HAP-1 (cell line): ENCODE measurements around the gene FOXO1.

ENCODE experiments used
- DNase-seq, 2 experiments: peaks; one replicate each; pipeline ENCODE4 v3.0.0-alpha.2; 2016 to 2020; ENCODE audit warnings: low spot score in 2 of 2
- H3K27me3 ChIP-seq: fragments of 250-450 bp; sonication (Bioruptor Pico); 2 replicates; pipeline ENCODE4 v1.5.1; 2020; ENCODE audit warnings: low read depth, mild to moderate bottlenecking, moderate library complexity
- H3K36me3 ChIP-seq: fragments of 250-450 bp; sonication (Bioruptor Pico); replicated peaks from 2 replicates; pipeline ENCODE4 v1.5.1; 2020; ENCODE audit warnings: mild to moderate bottlenecking
- H3K4me1 ChIP-seq: fragments of 250-450 bp; sonication (Bioruptor Pico); 2 replicates; pipeline ENCODE4 v1.5.1; 2020; ENCODE audit warnings: mild to moderate bottlenecking
- H3K4me3 ChIP-seq: fragments of 250-450 bp; sonication (Bioruptor Pico); 2 replicates; pipeline ENCODE4 v1.5.1; 2020; ENCODE audit warnings: mild to moderate bottlenecking, moderate library complexity
- H3K9me3 ChIP-seq: fragments of 250-450 bp; sonication (Bioruptor Pico); 2 replicates; pipeline ENCODE4 v1.5.1; 2020; ENCODE audit warnings: mild to moderate bottlenecking, moderate library complexity
- in situ Hi-C: fragments of 300-500 bp; cut with MboI; formaldehyde crosslinking; loops from 3 replicates; pipeline ENCODE4 v1.14.3; 2020; ENCODE audit warnings: low sequenced_read_pairs, inconsistent platforms, mixed read lengths

The FOXO1 gene

GRCh38 chr13:40518481-40518882 lies 148.0 kb downstream of the FOXO1 start:
- H3K27me3 ChIP-seq = no peaks in the 10 kb centered on the region
- no peaks in the 10 kb centered on the region for H3K36me3 ChIP-seq
- in situ Hi-C loops = no loop called here
- no peak for DNase-seq
- H3K9me3 ChIP-seq = no peaks in the 10 kb centered on the region
- no peak overlapping the region for H3K4me3 ChIP-seq
- 0 out of 2 replicates have a peak, but pooled peaks cover 4% of the 10 kb centered on the region for H3K4me1 ChIP-seq

GRCh38 chr13:40517486-40518480 lies 148.7 kb downstream of the FOXO1 start:
- in situ Hi-C loops = no loop called here
- no peak overlapping the region for H3K4me3 ChIP-seq
- no peaks in the 10 kb centered on the region for H3K9me3 ChIP-seq
- no peak for DNase-seq
- H3K27me3 ChIP-seq = no peaks in the 10 kb centered on the region
- no peaks in the 10 kb centered on the region for H3K36me3 ChIP-seq
- 0 out of 2 replicates have a peak, but pooled peaks cover 4% of the 10 kb centered on the region for H3K4me1 ChIP-seq

- no peak for DNase-seq
- Histone ChIP-seq H3K36me3 (no peaks in the 10 kb centered on the region), H3K27me3 (no peaks in the 10 kb centered on the region), H3K4me1 (0 out of 2 replicates have a peak, but pooled peaks cover 4% of the 10 kb centered on the region), H3K9me3 (no peaks in the 10 kb centered on the region), H3K4me3 (no peak overlapping the region)
- in situ Hi-C loops = no loop called here
These were observed 150.7 kb downstream of the FOXO1 start for GRCh38 chr13:40515702-40516101.

GRCh38 chr13:40514802-40515201 lies 151.6 kb downstream of the FOXO1 start:
- Histone ChIP-seq H3K36me3 (no peaks in the 10 kb centered on the region), H3K27me3 (no peaks in the 10 kb centered on the region), H3K4me3 (no peak overlapping the region), H3K9me3 (no peaks in the 10 kb centered on the region), H3K4me1 (0 out of 2 replicates have a peak, but pooled peaks cover 4% of the 10 kb centered on the region)
- in situ Hi-C loops = no loop called here
- DNase-seq = no peak

GRCh38 chr13:40509876-40510275 lies 156.6 kb downstream of the FOXO1 start:
- Histone ChIP-seq H3K27me3 (no peaks in the 10 kb centered on the region), H3K4me1 (no peaks in the 10 kb centered on the region), H3K9me3 (no peaks in the 10 kb centered on the region), H3K36me3 (no peaks in the 10 kb centered on the region), H3K4me3 (no peak overlapping the region)
- in situ Hi-C loops = no loop called here
- DNase-seq = no peak

- Histone ChIP-seq H3K4me3 (no peak overlapping the region), H3K4me1 (no peaks in the 10 kb centered on the region), H3K27me3 (no peaks in the 10 kb centered on the region), H3K36me3 (no peaks in the 10 kb centered on the region), H3K9me3 (no peaks in the 10 kb centered on the region)
- no peak for DNase-seq
- in situ Hi-C loops = no loop called here
These were observed 157.6 kb downstream of the FOXO1 start for GRCh38 chr13:40508767-40509342.

- Histone ChIP-seq H3K9me3 (no peaks in the 10 kb centered on the region), H3K27me3 (no peaks in the 10 kb centered on the region), H3K4me1 (no peaks in the 10 kb centered on the region), H3K36me3 (no peaks in the 10 kb centered on the region), H3K4me3 (no peak overlapping the region)
- DNase-seq = no peak
- in situ Hi-C loops = no loop called here
These were observed 158.3 kb downstream of the FOXO1 start for GRCh38 chr13:40508127-40508526.

- no peak for DNase-seq
- H3K9me3 ChIP-seq = no peaks in the 10 kb centered on the region
- no peaks in the 10 kb centered on the region for H3K27me3 ChIP-seq
- no peaks in the 10 kb centered on the region for H3K36me3 ChIP-seq
- in situ Hi-C loops = no loop called here
- no peak overlapping the region for H3K4me3 ChIP-seq
- H3K4me1 ChIP-seq = no peaks in the 10 kb centered on the region
These were observed 159.6 kb downstream of the FOXO1 start for GRCh38 chr13:40506592-40507446.
